Nephron progenitor cell (in vitro differentiated cells): Measurements from ENCODE around the gene NCBP1.

Experiments used
- DNase-seq: peaks from one replicate; pipeline ENCODE4 v3.0.0; 2021
- H3K27ac Mint-ChIP-seq: 2 replicates; pipeline ENCODE4 v1.8.0; 2021; ENCODE audit warnings: mild to moderate bottlenecking, moderate library complexity, mixed read lengths
- H3K27me3 Mint-ChIP-seq: 2 replicates; pipeline ENCODE4 v1.8.0; 2021; ENCODE audit warnings: mild to moderate bottlenecking, low read depth, mixed read lengths; ENCODE audit not compliant: poor library complexity
- H3K36me3 Mint-ChIP-seq: 2 replicates; pipeline ENCODE4 v1.8.0; 2021; ENCODE audit warnings: low read depth, mixed read lengths
- H3K4me1 Mint-ChIP-seq: 2 replicates; pipeline ENCODE4 v1.8.0; 2021; ENCODE audit warnings: mixed read lengths
- H3K4me3 Mint-ChIP-seq: 2 replicates; pipeline ENCODE4 v1.8.0; 2021; ENCODE audit warnings: mild to moderate bottlenecking, moderate library complexity, mixed read lengths
- H3K9me3 Mint-ChIP-seq: 2 replicates; pipeline ENCODE4 v1.8.0; 2021; ENCODE audit warnings: mild to moderate bottlenecking, moderate library complexity, mixed read lengths
- TF ChIP-seq, protein P1 (sequence below): fragments of 200-600 bp; sonication (generic); IDR thresholded peaks from 2 replicates; pipeline ENCODE4 v1.5.0; 2021; ENCODE audit warnings: antibody characterized with exemption

Gene NCBP1

DNA sequence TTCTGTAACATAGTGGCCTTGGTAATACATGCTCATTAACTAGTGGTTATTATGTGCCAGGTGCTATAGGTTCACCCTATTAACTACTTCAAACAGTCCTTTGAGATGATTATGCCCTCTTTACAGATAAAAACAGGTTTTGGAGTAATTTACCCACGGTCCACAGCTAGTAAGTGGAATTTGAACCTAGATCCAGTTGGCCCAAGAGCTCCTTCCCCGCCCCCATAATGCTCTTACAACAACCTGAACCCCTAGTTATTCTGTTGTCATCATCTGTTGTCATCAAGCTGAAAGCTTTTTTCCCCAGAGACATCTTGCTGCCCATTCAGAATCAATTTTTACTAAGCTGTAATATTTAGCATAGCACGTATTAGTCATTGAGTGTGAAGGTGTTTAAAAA lies 40.3 kb downstream of the NCBP1 start:
- H3K4me3 Mint-ChIP-seq = no peak overlapping the region
- no peaks in the 10 kb centered on the region for H3K9me3 Mint-ChIP-seq
- DNase-seq = no peak
- H3K27me3 Mint-ChIP-seq = no peaks in the 10 kb centered on the region
- no peak overlapping the region for H3K27ac Mint-ChIP-seq
- H3K36me3 Mint-ChIP-seq = peaks cover 52% of the 10 kb centered on the region
- TF ChIP-seq, protein P1, sequence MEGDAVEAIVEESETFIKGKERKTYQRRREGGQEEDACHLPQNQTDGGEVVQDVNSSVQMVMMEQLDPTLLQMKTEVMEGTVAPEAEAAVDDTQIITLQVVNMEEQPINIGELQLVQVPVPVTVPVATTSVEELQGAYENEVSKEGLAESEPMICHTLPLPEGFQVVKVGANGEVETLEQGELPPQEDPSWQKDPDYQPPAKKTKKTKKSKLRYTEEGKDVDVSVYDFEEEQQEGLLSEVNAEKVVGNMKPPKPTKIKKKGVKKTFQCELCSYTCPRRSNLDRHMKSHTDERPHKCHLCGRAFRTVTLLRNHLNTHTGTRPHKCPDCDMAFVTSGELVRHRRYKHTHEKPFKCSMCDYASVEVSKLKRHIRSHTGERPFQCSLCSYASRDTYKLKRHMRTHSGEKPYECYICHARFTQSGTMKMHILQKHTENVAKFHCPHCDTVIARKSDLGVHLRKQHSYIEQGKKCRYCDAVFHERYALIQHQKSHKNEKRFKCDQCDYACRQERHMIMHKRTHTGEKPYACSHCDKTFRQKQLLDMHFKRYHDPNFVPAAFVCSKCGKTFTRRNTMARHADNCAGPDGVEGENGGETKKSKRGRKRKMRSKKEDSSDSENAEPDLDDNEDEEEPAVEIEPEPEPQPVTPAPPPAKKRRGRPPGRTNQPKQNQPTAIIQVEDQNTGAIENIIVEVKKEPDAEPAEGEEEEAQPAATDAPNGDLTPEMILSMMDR = no peak
- no peaks in the 10 kb centered on the region for H3K4me1 Mint-ChIP-seq

DNA sequence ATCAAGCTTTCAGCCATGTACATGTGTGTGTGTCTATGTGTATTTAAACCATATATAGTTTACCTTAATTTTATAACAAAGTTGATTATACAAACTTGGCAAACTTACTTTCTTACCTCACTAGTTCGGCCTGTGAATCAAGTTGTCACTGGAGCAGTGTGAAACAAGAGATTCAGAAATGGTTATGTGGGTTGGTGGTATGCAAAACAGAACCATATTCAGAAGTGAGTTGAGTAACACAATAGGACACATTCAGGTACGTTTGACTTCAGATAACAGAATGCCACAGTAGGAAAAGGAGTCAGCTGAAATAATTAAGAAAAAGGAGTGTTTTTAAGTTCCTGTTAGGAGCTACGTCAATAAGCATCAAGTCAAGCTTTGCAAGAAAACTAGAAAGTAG lies 42.0 kb downstream of the NCBP1 start:
- Mint-ChIP-seq H3K36me3 (peaks cover 41% of the 10 kb centered on the region), H3K27me3 (no peaks in the 10 kb centered on the region), H3K27ac (no peak overlapping the region), H3K4me3 (no peak overlapping the region), H3K4me1 (no peaks in the 10 kb centered on the region), H3K9me3 (no peaks in the 10 kb centered on the region)
- TF ChIP-seq, protein P1 = no peak
- no peak for DNase-seq

DNA sequence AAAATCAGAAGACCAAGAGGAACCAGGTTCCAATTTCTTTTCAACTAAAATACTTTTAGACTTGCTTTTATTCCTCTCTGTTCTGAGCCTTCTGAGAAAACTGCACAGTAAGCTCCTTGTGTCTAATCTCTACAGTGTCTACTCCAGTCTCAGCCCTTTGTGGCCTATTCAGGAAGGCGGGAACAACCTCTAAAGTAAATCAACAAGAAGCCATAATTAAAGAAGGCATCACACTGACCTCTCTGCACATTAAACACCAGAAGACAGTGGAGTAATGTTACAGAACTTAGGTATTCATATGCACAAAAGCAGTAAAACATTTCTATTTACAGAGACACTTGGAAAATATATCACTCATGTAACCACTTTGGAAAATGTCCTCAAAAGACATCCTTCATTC lies 48.6 kb downstream of the NCBP1 start:
- H3K9me3 Mint-ChIP-seq = no peaks in the 10 kb centered on the region
- H3K27me3 Mint-ChIP-seq = no peaks in the 10 kb centered on the region
- H3K36me3 Mint-ChIP-seq = peaks cover 21% of the 10 kb centered on the region
- no peak overlapping the region for H3K4me3 Mint-ChIP-seq
- DNase-seq = no peak
- H3K4me1 Mint-ChIP-seq = no peaks in the 10 kb centered on the region
- TF ChIP-seq, protein P1 = no peak
- peak overlapping the region; percentile 41 for H3K27ac Mint-ChIP-seq

DNA sequence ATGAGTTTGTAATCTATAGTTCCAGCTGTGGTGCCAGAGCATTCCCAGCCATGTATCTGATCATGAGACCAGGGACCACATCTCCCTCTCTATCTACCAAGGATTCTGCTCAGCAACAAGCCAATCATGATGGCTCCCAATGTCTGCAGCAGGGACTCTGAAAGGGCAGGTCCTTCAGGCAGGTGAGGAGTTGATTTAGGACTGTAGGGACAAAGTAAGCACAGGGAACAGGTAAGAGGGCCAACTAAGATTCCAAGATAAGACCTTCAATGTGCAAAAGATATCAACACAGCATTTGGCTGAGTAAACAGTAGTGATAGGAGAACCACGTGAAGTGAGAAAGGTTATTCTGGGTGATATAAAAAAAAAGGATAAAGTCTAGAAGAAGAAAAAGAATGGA lies 55.0 kb downstream of the NCBP1 start:
- DNase-seq = no peak
- TF ChIP-seq, protein P1 = no peak
- H3K27ac Mint-ChIP-seq = no peak overlapping the region
- peaks cover 51% of the 10 kb centered on the region for H3K36me3 Mint-ChIP-seq
- H3K4me1 Mint-ChIP-seq = peaks cover under 1% of the 10 kb centered on the region
- H3K9me3 Mint-ChIP-seq = no peaks in the 10 kb centered on the region
- no peaks in the 10 kb centered on the region for H3K27me3 Mint-ChIP-seq
- H3K4me3 Mint-ChIP-seq = no peak overlapping the region

DNA sequence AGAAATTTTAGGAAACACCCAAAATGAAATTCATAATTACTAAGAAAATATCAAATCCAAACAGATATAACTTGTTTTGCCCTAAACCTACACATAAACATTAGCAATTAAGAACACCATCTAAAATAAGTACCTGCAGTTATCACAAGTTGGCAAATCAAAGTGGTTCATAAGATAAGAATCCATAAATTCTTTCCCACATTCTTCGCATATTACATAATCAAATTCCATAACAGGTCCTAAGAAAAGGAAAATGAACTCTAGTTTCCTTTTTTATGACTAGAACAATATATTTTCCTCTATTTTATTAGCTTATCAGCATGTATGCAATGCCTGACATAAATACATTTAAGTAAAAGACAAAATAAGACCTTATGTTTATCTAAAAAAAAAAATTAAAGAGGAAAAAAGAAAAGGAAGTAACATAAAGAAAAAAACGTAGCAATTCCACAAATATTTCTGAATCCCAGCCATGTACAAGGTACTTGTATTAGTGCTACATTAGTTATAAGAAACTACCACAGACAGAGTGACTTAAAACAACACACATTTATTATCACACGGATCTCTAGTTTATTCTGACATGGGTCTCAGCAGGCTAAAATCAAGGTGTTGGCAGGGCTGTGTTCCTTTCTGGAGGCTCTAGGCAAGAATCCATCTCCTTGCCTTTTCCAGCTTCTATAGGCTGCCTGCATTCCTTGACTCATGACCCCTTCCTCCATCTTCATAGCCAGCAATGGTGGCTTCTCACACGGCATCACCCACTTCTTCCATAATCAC lies 56.0 kb downstream of the NCBP1 start:
- H3K36me3 Mint-ChIP-seq = peaks cover 43% of the 10 kb centered on the region
- no peaks in the 10 kb centered on the region for H3K9me3 Mint-ChIP-seq
- DNase-seq = no peak
- H3K27me3 Mint-ChIP-seq = no peaks in the 10 kb centered on the region
- TF ChIP-seq, protein P1 = no peak
- H3K4me1 Mint-ChIP-seq = peaks cover 9% of the 10 kb centered on the region
- no peak overlapping the region for H3K4me3 Mint-ChIP-seq
- no peak overlapping the region for H3K27ac Mint-ChIP-seq

DNA sequence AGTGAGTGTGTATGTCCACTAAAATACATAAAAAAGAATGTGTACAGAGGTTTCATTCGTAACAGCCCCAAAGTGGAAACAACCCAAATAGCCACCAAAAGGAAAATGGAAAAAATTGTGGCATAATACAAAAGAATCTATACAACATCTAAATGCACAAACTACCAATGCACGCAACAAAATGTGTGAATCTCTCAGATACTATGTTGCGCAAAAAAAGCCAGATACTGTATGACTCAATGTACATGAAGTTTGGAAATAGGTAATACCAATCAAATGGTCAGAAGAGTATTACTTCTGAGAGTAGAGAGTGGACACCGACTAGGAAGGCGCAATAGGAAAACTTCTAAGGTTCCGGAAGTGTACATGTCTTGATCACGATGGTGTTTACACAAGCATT lies 61.1 kb downstream of the NCBP1 start:
- DNase-seq = no peak
- TF ChIP-seq, protein P1 = no peak
- peaks cover 35% of the 10 kb centered on the region for H3K4me1 Mint-ChIP-seq
- no peak overlapping the region for H3K27ac Mint-ChIP-seq
- H3K9me3 Mint-ChIP-seq = no peaks in the 10 kb centered on the region
- peaks cover 18% of the 10 kb centered on the region for H3K36me3 Mint-ChIP-seq
- no peak overlapping the region for H3K4me3 Mint-ChIP-seq
- peaks cover 20% of the 10 kb centered on the region for H3K27me3 Mint-ChIP-seq
